Psoas muscle (tissue), 8 donors: ENCODE data around the gene IQCK. TPM values are rescaled to one million over a fixed set of nuclear protein-coding genes. Genes with fewer than 3 reads are reported as not detected.
A peak's percentile ranks its signal among the peaks of the same experiment; 100 is the strongest.
"Not testable (repeated sequence)": the region's sequence is repeated elsewhere in the genome, so short reads cannot be mapped to it uniquely, and the experiment has no call there.

ENCODE experiments used
- ATAC-seq, 4 donors: fragments of 200-7000 bp; cut with Tn5 transposase; one replicate each; pipeline ENCODE4 v1.9.1; 2020; ENCODE audit warnings: moderate library complexity in 3 of 4, mild to moderate bottlenecking in 2 of 4
- DNase-seq, 2 donors: peaks; one replicate each; pipeline ENCODE4 v3.0.0-alpha.2; 2020
- H3K27ac ChIP-seq: fragments of 200-600 bp; one replicate; pipeline ENCODE4 v1.8.0; 2022
- H3K27me3 ChIP-seq, 3 donors: fragments of 200-600 bp in 1 of 3; one replicate each; pipeline versions ENCODE4 v1.6.1 to v1.8.0; 2013 to 2022; ENCODE audit warnings: low read length in 2 of 3, mild to moderate bottlenecking in 2 of 3, moderate library complexity in 1 of 3; ENCODE audit not compliant: insufficient read depth in 3 of 3
- H3K36me3 ChIP-seq, 2 donors: fragments of 200-600 bp in 1 of 2; one replicate each; pipeline versions ENCODE4 v1.6.1 to v1.8.0; 2013 to 2022; ENCODE audit warnings: low read depth in 1 of 2, mild to moderate bottlenecking in 1 of 2, moderate library complexity in 1 of 2; ENCODE audit not compliant: insufficient read depth in 1 of 2
- H3K4me1 ChIP-seq: fragments of 200-600 bp; one replicate; pipeline ENCODE4 v1.8.0; 2022
- H3K4me3 ChIP-seq: fragments of 200-600 bp; one replicate; pipeline ENCODE4 v1.8.0; 2022; ENCODE audit warnings: mild to moderate bottlenecking
- H3K9me3 ChIP-seq: fragments of 200-600 bp; one replicate; pipeline ENCODE4 v1.8.0; 2022
- WGBS, 3 donors: extraction: QIAGEN DNeasy Blood & Tissue Kit; methylation state at CpG; one replicate each; pipeline versions ENCODE4 v1.1.6 to v1.1.7; 2013; 5-methylcytosine and 5-hydroxymethylcytosine counted together
- intact Hi-C, 2 donors: fragments of 100-400 bp; cut with DNase I; formaldehyde crosslinking; loops; one replicate each; pipeline versions ENCODE4 v1.11.0 to v1.14.2; 2022
- polyA plus RNA-seq, 3 donors: library from polyadenylated mRNA; stranded (reverse); fragments of 200-250 nt; gene quantifications; one replicate each; pipeline ENCODE4 v1.2.3, GENCODE V29; 2013
- total RNA-seq, 4 donors: library from RNA; stranded (reverse); fragmentation: NEBNext Ultra II Directional in 2 of 4; extraction: Animal tissue kit (Norgen Biotek cat#: 25700) in 2 of 4; gene quantifications; one replicate each; pipeline versions ENCODE4 v1.2.1 to v1.2.4, GENCODE V29; 2021 to 2023
- TF ChIP-seq, protein P1 (sequence below): fragments of 200-600 bp; IDR thresholded peaks from one replicate; pipeline ENCODE4 v1.8.0; 2022; ENCODE audit warnings: antibody characterized with exemption
- donor health status: healthy with polysubstance abuse.
- donor health status: DM: no; HTN: no; CAD: no; lungs with moderate emphysema.
- donor health status: Bipolar disorder and iron deficiency.
- donor health status: healthy.
- donor health status: DM: yes; HTN: yes; CAD: no.
- donor health status: DM: no; HTN: no; CAD: no.
- donor health status: DM: no; HTN: no; CAD: no.
- donor health status: DM: yes; HTN: yes; CAD: no.

IQCK gene
- total and polyA plus RNA-seq, 7 donors = 4.3 to 9.9 (median 6.3) TPM

DNA sequence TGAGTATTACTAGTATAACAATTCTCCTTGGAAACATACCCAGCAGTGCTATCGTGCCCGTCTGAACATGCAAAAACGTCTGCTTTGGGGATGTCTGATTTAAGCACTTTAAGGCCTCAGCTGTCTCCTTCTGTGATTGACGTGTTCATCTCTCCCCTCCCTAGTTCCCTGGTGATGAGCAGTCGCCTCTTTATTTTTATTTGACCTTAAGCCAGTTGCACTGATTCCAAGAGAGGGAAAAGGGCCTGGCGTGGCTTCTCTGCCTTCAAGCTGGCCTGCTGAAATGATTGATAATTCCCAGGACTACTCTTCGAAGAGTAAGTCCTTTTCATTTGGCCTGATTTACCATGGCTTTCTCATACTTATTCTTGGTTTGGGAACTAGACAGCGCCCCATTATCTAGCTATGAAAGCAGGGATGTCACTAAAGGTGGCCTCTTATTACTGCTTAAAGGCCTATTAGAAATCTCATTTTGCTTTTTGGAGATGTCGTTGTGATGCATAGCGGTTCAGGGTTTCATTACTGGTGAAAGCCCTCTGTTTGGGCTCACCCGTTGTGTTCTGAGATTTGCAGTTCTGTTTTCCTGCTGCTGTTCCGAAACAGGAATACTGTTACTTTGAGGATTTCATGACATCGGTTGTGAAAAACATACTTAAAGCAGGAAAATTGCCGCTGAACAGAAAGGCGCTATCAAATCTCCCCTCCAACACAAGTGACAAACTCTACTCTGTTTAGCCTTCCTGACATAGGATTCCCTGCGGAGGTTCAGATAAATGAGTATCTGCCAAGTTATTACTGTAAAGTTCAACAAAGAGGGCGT lies 65.5 kb downstream of the IQCK start:
- no peaks in the 10 kb centered on the region for H3K36me3 ChIP-seq
- H3K27ac ChIP-seq = peak overlapping the region; percentile 21
- 54 to 62% (median 56%) methylated on average over 17 of the region's 17 CpGs for WGBS, 3 donors
- no peaks in the 10 kb centered on the region for H3K27me3 ChIP-seq
- no peak for DNase-seq
- H3K9me3 ChIP-seq = no peaks in the 10 kb centered on the region
- ATAC-seq = peak in 3 of 4 donors; percentile 55 to 76 (median 69)
- intact Hi-C loops = no loop called here
- TF ChIP-seq, protein P1, sequence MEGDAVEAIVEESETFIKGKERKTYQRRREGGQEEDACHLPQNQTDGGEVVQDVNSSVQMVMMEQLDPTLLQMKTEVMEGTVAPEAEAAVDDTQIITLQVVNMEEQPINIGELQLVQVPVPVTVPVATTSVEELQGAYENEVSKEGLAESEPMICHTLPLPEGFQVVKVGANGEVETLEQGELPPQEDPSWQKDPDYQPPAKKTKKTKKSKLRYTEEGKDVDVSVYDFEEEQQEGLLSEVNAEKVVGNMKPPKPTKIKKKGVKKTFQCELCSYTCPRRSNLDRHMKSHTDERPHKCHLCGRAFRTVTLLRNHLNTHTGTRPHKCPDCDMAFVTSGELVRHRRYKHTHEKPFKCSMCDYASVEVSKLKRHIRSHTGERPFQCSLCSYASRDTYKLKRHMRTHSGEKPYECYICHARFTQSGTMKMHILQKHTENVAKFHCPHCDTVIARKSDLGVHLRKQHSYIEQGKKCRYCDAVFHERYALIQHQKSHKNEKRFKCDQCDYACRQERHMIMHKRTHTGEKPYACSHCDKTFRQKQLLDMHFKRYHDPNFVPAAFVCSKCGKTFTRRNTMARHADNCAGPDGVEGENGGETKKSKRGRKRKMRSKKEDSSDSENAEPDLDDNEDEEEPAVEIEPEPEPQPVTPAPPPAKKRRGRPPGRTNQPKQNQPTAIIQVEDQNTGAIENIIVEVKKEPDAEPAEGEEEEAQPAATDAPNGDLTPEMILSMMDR = no peak
- H3K4me3 ChIP-seq = no peak overlapping the region
- peaks cover 9% of the 10 kb centered on the region for H3K4me1 ChIP-seq

DNA sequence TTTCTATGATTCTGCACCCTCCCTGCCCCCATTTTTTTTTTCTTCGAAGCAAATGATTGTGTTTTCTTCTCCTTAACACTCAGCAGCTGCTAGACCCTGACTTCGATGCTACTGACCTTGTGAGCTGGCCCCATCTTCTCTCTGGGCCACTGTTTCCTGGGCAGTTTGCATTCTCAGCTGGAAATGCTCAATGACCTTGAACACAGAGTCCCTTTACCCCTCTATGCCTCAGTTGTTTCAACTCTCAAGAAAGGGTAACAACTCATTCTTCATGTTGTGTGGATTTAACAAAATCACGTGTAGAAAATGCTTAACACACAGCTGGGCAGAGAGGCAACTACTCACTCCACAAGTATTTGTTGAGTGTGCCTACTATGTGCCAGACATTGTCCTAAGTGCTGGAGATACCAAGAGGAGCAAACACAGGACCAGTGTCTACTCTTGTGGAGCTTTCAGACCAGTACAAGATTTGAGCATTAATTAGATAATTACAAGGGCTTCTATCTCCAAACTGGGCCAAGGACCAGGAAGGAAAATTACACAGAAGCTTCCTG lies 66.2 kb downstream of the IQCK start:
- H3K27me3 ChIP-seq = no peaks in the 10 kb centered on the region
- H3K4me1 ChIP-seq = peaks cover 9% of the 10 kb centered on the region
- no peaks in the 10 kb centered on the region for H3K9me3 ChIP-seq
- intact Hi-C loops = no loop called here
- no peaks in the 10 kb centered on the region for H3K36me3 ChIP-seq
- H3K4me3 ChIP-seq = no peak overlapping the region
- no peak for DNase-seq
- ATAC-seq = no peak
- 58 to 73% (median 73%) methylated on average over 3 of the region's 3 CpGs for WGBS, 3 donors
- TF ChIP-seq, protein P1 = no peak
- H3K27ac ChIP-seq = no peak overlapping the region

DNA sequence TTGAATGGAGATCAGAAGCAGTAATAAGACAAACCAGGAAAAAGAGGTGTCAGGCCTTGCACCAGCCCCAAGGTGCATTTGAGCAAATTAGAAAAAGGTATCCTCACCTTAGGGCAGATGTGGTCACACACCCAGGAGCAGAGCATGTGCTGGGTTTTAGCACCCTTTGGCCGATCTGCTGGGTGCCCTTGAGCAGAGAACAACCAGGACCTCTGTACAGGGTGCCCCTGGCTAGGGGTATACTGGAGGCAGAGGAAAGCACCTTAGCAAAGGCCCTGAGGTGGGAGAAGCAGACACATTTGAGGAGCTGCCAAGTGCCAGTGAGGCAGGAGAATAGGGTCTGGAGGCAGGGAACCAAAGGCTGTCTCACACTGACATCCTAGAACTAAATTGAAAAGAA lies 67.0 kb downstream of the IQCK start:
- Histone ChIP-seq H3K36me3 (no peaks in the 10 kb centered on the region), H3K9me3 (no peaks in the 10 kb centered on the region), H3K27ac (no peak overlapping the region), H3K4me1 (peaks cover 9% of the 10 kb centered on the region), H3K27me3 (no peaks in the 10 kb centered on the region), H3K4me3 (no peak overlapping the region)
- DNase-seq (no peak), ATAC-seq (no peak)
- intact Hi-C loops = no loop called here
- TF ChIP-seq, protein P1 = no peak
- 83 to 100% (median 100%) methylated on average over 1 of the region's 1 CpG for WGBS, 3 donors

DNA sequence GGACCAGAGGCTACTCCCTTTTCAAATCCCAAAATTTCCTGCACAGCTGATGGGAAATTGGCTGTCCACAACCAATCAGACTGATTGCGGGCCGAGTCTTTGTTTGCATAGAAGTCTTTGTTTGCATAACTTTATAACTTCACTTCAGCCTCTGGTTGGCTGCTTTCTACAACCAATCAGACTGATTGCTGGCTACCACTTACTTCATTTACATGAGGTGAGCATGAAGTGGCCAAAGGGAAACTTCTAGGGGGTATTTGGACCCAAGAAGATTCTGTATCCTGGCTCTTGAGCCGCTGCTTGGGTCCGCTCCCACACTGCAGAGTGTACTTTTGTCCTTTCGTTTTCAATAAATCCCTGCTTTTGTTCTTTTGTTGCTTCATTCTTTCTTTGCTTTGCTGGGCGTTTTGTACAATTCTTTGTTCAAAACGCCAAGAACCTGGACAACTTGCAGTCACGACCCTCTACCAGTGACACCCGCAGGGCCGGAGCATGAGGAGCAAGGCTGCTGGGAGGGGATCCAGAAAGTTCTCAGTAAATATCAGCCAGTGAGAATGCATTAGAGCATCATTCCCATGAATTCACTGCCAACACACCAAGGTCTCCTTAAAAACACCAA lies 67.5 kb downstream of the IQCK start:
- TF ChIP-seq, protein P1 = no peak
- WGBS, 3 donors = 75 to 82% (median 77%) methylated on average over 10 of the region's 10 CpGs
- no peaks in the 10 kb centered on the region for H3K27me3 ChIP-seq
- DNase-seq = no peak
- peaks cover 9% of the 10 kb centered on the region for H3K4me1 ChIP-seq
- H3K27ac ChIP-seq = no peak overlapping the region
- no peak overlapping the region for H3K4me3 ChIP-seq
- intact Hi-C loops = no loop called here
- no peaks in the 10 kb centered on the region for H3K36me3 ChIP-seq
- no peak for ATAC-seq
- H3K9me3 ChIP-seq = no peaks in the 10 kb centered on the region

DNA sequence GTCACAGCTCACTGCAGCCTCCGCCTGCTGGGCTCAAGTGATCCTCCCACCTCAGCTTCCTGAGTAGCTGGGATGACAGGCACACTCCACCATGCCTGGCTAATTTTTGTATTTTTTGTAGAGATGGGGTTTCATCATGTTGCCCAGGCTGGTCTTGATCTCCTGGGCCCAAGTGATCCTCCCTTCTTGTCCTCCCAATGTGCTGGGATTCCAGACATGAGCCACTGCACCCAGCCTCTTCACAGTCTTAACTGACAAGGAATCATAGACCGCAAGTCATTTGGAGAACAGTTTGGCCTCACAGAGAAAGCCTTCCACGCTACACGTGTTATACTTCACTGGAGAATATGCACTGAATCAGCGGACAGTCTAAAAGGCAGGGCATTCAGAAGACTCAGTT lies 83.3 kb downstream of the IQCK start:
- not testable (repeated sequence) for H3K4me1 ChIP-seq, DNase-seq, H3K4me3 ChIP-seq, H3K27ac ChIP-seq, H3K9me3 ChIP-seq, H3K36me3 ChIP-seq, H3K27me3 ChIP-seq
- intact Hi-C loops = loop anchor here in 1 of 2 donors (10.0 kb wide), 1 partner anchor 47 kb away; no protein-coding TSS in a partner anchor
- peak in 2 of 4 donors; percentile 31 to 36 for ATAC-seq
- 75% methylated on average over 1 of the region's 5 CpGs; no CpG with 5 or more reads in 2 of the 3 donors for WGBS, 3 donors

DNA sequence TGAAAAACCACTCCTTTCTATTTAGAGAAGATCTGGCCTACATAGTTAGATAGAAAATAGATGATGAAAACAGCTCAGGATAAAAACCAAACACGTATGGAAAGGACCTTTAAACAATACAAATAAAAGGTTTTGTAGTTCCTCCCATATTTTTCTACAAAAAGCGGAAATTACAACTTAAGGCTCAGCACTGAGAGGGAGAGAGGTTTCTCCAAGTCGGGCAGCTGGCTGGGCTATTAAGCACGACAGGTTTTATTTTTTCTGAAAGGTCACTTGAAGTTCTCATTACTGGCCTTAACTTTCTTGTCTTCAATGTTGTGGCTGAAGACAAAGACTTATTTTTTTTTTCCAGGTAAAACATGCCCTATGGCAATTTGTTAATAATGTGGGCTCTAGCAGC lies 83.8 kb downstream of the IQCK start:
- not testable (repeated sequence) for H3K27me3 ChIP-seq, H3K4me3 ChIP-seq, H3K4me1 ChIP-seq, DNase-seq, H3K27ac ChIP-seq, H3K9me3 ChIP-seq, ATAC-seq, H3K36me3 ChIP-seq
- WGBS, 3 donors = 66 to 81% (median 75%) methylated on average over 1 to 2 of the region's 4 CpGs
- intact Hi-C loops = loop anchor here in 1 of 2 donors (10.0 kb wide), 1 partner anchor 47 kb away; no protein-coding TSS in a partner anchor
